HEK293 (cell line): ENCODE results near the gene RGL2.
"Not testable (repeated sequence)": the region's sequence is repeated elsewhere in the genome, so short reads cannot be mapped to it uniquely, and the experiment has no call there.

ENCODE experiments used
- CTCF ChIP-seq: fragments of 450-650 bp; formaldehyde crosslinking; IDR thresholded peaks from 2 replicates; pipeline ENCODE4 v1.5.1; 2016; ENCODE audit warnings: missing biosample characterization, missing genetic modification characterization
- ZBTB1 ChIP-seq: fragments of 450-650 bp; formaldehyde crosslinking; IDR thresholded peaks from 2 replicates; pipeline ENCODE4 v1.5.1; 2016; ENCODE audit warnings: missing biosample characterization, missing genetic modification characterization
- ZNF211 ChIP-seq: fragments of 450-650 bp; formaldehyde crosslinking; IDR thresholded peaks from 2 replicates; pipeline ENCODE4 v1.5.1; 2016; ENCODE audit warnings: low read depth, missing biosample characterization, missing genetic modification characterization
- ZNF530 ChIP-seq: fragments of 450-650 bp; formaldehyde crosslinking; IDR thresholded peaks from 2 replicates; pipeline ENCODE4 v1.5.1; 2016; ENCODE audit warnings: low read depth, missing biosample characterization, missing genetic modification characterization
- ZNF571 ChIP-seq: fragments of 450-650 bp; formaldehyde crosslinking; IDR thresholded peaks from 2 replicates; pipeline ENCODE4 v1.5.0; 2017; ENCODE audit warnings: missing biosample characterization, missing genetic modification characterization

GRCh38 chr6:33343606-33343952 is 44.8 kb upstream of the RGL2 start:
- TF ChIP-seq ZBTB1 (tag by site-specific recombination); CTCF; ZNF530; ZNF571; ZNF211 (tag by site-specific recombination): not testable (repeated sequence)
